SK-N-SH (cell line): ENCODE results near the gene KRTAP5-3.

Experiments
- EP300 ChIP-seq, 2 experiments: IDR thresholded peaks; 2 replicates each; pipeline versions ENCODE4 v1.4.0 to v1.6.1; 2012; ENCODE audit warnings: borderline replicate concordance in 1 of 2, low read depth in 1 of 2, low read length in 1 of 2
- EZH2phosphoT487 ChIP-seq: fragments of 200-600 bp; sonication (generic); IDR thresholded peaks from 2 replicates; pipeline ENCODE4 v1.6.1; 2017; ENCODE audit warnings: low read depth, mixed run types, mild to moderate bottlenecking, antibody characterized with exemption, moderate library complexity, borderline replicate concordance
- FOXJ3 ChIP-seq: sonication (generic); formaldehyde crosslinking; IDR thresholded peaks from 2 replicates; pipeline ENCODE4 v1.5.1; 2020; ENCODE audit warnings: mild to moderate bottlenecking, missing genetic modification reagents
- FOXM1 ChIP-seq: IDR thresholded peaks from 2 replicates; pipeline ENCODE4 v1.4.0; 2012; ENCODE audit warnings: low read depth, mild to moderate bottlenecking
- SMC3 ChIP-seq: IDR thresholded peaks from 2 replicates; pipeline ENCODE4 v1.6.1; 2012; ENCODE audit warnings: low read depth, low read length, improper control_type of control experiment
- TF ChIP-seq, protein P1 (sequence below): fragments of 150-350 bp; IDR thresholded peaks from 2 replicates; pipeline ENCODE4 v1.6.1; 2017; ENCODE audit warnings: antibody characterized with exemption, low read length, low read depth, borderline replicate concordance
- TF ChIP-seq, protein P2 (sequence below): fragments of 200-600 bp; sonication (generic); IDR thresholded peaks from 2 replicates; pipeline ENCODE4 v1.6.1; 2017; ENCODE audit warnings: antibody characterized with exemption, mild to moderate bottlenecking, moderate library complexity

- TF ChIP-seq EZH2phosphoT487 (no peak), FOXM1 (no peak), SMC3 (no peak), FOXJ3 (CRISPR knock-in tag) (no peak), EP300 (IDR thresholded peaks at IDR 0.05; ENCODE audit: borderline replicate concordance in 1 of 2, low read depth in 1 of 2, low read length in 1 of 2) (no peak)
- TF ChIP-seq, protein P1, sequence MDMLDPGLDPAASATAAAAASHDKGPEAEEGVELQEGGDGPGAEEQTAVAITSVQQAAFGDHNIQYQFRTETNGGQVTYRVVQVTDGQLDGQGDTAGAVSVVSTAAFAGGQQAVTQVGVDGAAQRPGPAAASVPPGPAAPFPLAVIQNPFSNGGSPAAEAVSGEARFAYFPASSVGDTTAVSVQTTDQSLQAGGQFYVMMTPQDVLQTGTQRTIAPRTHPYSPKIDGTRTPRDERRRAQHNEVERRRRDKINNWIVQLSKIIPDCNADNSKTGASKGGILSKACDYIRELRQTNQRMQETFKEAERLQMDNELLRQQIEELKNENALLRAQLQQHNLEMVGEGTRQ = no peak
- TF ChIP-seq, protein P2, sequence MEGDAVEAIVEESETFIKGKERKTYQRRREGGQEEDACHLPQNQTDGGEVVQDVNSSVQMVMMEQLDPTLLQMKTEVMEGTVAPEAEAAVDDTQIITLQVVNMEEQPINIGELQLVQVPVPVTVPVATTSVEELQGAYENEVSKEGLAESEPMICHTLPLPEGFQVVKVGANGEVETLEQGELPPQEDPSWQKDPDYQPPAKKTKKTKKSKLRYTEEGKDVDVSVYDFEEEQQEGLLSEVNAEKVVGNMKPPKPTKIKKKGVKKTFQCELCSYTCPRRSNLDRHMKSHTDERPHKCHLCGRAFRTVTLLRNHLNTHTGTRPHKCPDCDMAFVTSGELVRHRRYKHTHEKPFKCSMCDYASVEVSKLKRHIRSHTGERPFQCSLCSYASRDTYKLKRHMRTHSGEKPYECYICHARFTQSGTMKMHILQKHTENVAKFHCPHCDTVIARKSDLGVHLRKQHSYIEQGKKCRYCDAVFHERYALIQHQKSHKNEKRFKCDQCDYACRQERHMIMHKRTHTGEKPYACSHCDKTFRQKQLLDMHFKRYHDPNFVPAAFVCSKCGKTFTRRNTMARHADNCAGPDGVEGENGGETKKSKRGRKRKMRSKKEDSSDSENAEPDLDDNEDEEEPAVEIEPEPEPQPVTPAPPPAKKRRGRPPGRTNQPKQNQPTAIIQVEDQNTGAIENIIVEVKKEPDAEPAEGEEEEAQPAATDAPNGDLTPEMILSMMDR = no peak
These were observed 32.8 kb upstream of the KRTAP5-3 start for GRCh38 chr11:1641096-1641495.
